Tibial nerve (tissue), 4 donors: Measurements from ENCODE around the gene ROR1.

Source experiments
- EP300 ChIP-seq, 2 donors: sonication (generic); formaldehyde crosslinking; IDR thresholded peaks; one replicate each; pipeline ENCODE4 v1.6.1; 2017; ENCODE audit warnings: antibody characterized with exemption in 2 of 2, mild to moderate bottlenecking in 1 of 2
- TF ChIP-seq, protein P1 (sequence below), 5 experiments: fragments of 200-600 bp in 3 of 5; fragments of 450-650 bp in 2 of 5; sonication (generic) in 3 of 5; IDR thresholded peaks; one replicate each; pipeline ENCODE4 v1.5.1; 2016 to 2019; ENCODE audit warnings: antibody characterized with exemption in 5 of 5, mild to moderate bottlenecking in 3 of 5, moderate library complexity in 2 of 5

DNA sequence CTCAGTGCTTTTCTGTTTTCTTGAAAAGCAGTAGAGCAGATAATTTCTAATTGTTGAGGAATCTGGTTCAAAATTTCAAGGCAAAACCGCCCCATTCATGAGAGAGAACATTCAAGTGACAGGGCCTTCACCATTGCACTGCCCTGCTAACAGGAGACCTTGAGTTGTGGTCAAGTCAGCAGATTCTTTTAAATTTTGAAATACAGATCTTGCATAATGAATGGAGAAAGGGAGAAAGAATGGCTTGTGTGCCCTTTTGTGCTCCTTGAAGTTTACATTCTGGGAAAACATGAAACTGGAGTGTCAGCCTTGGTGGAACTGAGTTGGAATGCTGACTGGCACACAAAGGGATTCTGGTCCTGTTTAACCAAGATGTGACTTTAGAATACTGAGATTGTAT is 265.1 kb downstream of the ROR1 start:
- TF ChIP-seq, protein P1, sequence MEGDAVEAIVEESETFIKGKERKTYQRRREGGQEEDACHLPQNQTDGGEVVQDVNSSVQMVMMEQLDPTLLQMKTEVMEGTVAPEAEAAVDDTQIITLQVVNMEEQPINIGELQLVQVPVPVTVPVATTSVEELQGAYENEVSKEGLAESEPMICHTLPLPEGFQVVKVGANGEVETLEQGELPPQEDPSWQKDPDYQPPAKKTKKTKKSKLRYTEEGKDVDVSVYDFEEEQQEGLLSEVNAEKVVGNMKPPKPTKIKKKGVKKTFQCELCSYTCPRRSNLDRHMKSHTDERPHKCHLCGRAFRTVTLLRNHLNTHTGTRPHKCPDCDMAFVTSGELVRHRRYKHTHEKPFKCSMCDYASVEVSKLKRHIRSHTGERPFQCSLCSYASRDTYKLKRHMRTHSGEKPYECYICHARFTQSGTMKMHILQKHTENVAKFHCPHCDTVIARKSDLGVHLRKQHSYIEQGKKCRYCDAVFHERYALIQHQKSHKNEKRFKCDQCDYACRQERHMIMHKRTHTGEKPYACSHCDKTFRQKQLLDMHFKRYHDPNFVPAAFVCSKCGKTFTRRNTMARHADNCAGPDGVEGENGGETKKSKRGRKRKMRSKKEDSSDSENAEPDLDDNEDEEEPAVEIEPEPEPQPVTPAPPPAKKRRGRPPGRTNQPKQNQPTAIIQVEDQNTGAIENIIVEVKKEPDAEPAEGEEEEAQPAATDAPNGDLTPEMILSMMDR (IDR thresholded peaks at IDR 0.05) = no peak
- TF ChIP-seq EP300 (IDR thresholded peaks at IDR 0.05) = peak in 1 of 2 donors; percentile 72
